BE2C (cell line): ENCODE results near the gene SAMD15.

Source experiments
- DNase-seq: peaks from one replicate; pipeline ENCODE4 v3.0.0-alpha.2; 2020
- H3K27me3 ChIP-seq: fragments of 250-450 bp; sonication (Bioruptor Pico); 2 replicates; pipeline ENCODE4 v1.5.1; 2020; ENCODE audit warnings: mild to moderate bottlenecking
- H3K36me3 ChIP-seq: fragments of 250-450 bp; sonication (Bioruptor Pico); 2 replicates; pipeline ENCODE4 v1.5.1; 2020; ENCODE audit warnings: mild to moderate bottlenecking
- H3K4me1 ChIP-seq: fragments of 250-450 bp; sonication (Bioruptor Pico); 2 replicates; pipeline ENCODE4 v1.5.1; 2020
- H3K4me3 ChIP-seq: 2 replicates; pipeline ENCODE4 v1.5.1; 2011; ENCODE audit warnings: low read depth, low read length
- H3K9me3 ChIP-seq: fragments of 250-450 bp; sonication (Bioruptor Pico); 2 replicates; pipeline ENCODE4 v1.5.1; 2020
- TF ChIP-seq, protein P1 (sequence below): IDR thresholded peaks from 2 replicates; pipeline ENCODE4 v1.5.1; 2012; ENCODE audit warnings: mild to moderate bottlenecking, low read depth, low read length

The SAMD15 gene

DNA sequence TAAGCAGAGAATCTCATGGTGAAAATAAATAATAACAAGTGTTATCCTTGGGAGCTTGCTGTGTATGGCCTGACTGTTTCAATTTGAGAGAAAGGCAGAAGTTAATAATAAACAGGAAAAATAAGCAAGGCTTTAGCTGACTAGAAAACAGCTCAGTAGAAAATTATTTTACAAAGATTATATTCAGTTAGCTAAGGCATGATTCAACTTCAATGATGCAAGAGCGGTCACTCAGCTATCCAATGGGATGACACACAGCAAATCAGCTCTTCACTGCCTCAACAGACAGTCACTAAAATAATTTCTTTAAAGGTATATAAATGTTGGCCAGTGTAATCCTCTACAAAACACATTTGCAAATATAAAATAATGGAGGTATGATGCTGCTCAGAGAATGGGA, 37.8 kb upstream of the SAMD15 start:
- no peak overlapping the region for H3K4me3 ChIP-seq
- H3K27me3 ChIP-seq, result no peaks in the 10 kb centered on the region
- H3K36me3 ChIP-seq, result peaks cover 14% of the 10 kb centered on the region; the same call in 1 of the 2 replicates
- TF ChIP-seq, protein P1, sequence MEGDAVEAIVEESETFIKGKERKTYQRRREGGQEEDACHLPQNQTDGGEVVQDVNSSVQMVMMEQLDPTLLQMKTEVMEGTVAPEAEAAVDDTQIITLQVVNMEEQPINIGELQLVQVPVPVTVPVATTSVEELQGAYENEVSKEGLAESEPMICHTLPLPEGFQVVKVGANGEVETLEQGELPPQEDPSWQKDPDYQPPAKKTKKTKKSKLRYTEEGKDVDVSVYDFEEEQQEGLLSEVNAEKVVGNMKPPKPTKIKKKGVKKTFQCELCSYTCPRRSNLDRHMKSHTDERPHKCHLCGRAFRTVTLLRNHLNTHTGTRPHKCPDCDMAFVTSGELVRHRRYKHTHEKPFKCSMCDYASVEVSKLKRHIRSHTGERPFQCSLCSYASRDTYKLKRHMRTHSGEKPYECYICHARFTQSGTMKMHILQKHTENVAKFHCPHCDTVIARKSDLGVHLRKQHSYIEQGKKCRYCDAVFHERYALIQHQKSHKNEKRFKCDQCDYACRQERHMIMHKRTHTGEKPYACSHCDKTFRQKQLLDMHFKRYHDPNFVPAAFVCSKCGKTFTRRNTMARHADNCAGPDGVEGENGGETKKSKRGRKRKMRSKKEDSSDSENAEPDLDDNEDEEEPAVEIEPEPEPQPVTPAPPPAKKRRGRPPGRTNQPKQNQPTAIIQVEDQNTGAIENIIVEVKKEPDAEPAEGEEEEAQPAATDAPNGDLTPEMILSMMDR, result no peak
- no peak for DNase-seq
- H3K4me1 ChIP-seq, result no peaks in the 10 kb centered on the region
- no peaks in the 10 kb centered on the region for H3K9me3 ChIP-seq

DNA sequence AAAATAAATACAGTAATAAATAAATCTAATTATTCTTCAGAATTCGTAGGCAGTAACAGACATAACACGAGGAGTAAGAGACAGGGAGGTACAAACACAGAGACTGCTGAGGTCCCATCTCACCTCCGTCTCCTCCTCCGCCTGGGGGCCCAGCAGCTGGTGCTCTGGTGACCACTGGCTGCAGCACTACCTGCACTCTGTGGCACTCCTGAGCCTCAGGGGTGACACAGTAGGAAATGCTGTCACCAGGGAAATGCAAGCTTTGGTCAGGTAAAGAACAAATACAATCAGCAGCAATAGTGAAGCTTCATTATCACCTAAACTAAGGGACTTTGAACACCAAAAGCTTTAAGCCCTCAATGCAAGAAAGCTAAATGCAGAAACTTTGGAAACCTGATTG, 36.8 kb upstream of the SAMD15 start:
- DNase-seq, result no peak
- peaks cover 14% of the 10 kb centered on the region; the same call in 1 of the 2 replicates for H3K36me3 ChIP-seq
- H3K9me3 ChIP-seq, result no peaks in the 10 kb centered on the region
- H3K4me1 ChIP-seq, result no peaks in the 10 kb centered on the region
- no peak overlapping the region for H3K4me3 ChIP-seq
- no peaks in the 10 kb centered on the region for H3K27me3 ChIP-seq
- TF ChIP-seq, protein P1, result no peak

DNA sequence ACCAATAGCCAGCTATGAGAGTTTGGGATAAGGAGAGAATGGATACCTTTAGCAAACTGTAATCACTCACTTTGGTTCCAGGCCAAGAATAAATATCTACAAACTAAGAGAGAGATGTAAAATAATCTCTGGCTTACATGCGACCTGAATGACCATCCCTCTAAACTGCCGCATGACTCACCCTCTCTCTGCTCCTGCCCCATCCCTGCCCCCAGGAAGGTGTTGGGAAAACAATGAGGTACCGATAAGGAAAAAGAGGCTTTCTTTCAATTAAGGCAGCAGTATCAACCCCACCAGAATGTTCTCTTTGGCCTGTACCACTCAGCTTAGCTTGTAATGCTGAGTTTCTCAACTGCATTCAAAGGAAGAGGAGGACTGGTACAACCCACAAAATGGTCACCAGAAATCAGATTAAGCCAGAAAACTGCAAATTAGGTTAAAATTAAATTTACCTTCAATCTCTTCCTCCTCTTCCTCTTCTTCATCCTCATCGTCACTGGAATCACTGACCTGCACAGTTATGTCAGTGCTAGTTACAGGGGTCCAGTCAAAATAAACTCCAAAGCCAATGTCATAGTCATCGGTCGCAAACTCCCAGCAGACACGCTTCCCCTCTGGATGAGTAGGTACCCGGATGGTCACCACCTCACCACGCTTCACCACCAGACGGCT, 34.3 kb upstream of the SAMD15 start:
- H3K36me3 ChIP-seq, result peaks cover 14% of the 10 kb centered on the region; the same call in 1 of the 2 replicates
- TF ChIP-seq, protein P1, result no peak
- H3K9me3 ChIP-seq, result no peaks in the 10 kb centered on the region
- no peaks in the 10 kb centered on the region for H3K4me1 ChIP-seq
- H3K4me3 ChIP-seq, result no peak overlapping the region
- no peaks in the 10 kb centered on the region for H3K27me3 ChIP-seq
- no peak for DNase-seq

DNA sequence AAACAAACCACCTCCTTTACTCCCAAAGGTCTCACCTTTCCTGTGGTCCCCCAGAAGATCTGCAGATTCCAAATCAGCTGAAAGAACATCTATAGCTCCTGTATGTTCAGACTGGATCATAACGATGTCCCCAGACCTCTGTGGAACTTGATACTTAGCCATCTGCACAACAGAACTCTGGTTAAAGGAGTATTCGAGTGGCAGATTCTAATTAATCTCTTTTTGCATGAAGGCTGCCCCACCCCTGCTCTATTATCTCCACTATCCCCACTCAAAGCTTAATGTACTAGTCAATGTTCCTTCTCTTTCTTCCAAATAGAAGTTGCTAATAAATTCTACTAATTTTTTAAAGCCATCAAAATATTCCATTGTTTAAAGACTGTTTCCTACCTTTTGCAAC, 33.5 kb upstream of the SAMD15 start:
- H3K4me1 ChIP-seq, result no peaks in the 10 kb centered on the region
- H3K27me3 ChIP-seq, result no peaks in the 10 kb centered on the region
- H3K4me3 ChIP-seq, result no peak overlapping the region
- no peaks in the 10 kb centered on the region for H3K9me3 ChIP-seq
- TF ChIP-seq, protein P1, result no peak
- no peak for DNase-seq
- H3K36me3 ChIP-seq, result peaks cover 14% of the 10 kb centered on the region; the same call in 1 of the 2 replicates

DNA sequence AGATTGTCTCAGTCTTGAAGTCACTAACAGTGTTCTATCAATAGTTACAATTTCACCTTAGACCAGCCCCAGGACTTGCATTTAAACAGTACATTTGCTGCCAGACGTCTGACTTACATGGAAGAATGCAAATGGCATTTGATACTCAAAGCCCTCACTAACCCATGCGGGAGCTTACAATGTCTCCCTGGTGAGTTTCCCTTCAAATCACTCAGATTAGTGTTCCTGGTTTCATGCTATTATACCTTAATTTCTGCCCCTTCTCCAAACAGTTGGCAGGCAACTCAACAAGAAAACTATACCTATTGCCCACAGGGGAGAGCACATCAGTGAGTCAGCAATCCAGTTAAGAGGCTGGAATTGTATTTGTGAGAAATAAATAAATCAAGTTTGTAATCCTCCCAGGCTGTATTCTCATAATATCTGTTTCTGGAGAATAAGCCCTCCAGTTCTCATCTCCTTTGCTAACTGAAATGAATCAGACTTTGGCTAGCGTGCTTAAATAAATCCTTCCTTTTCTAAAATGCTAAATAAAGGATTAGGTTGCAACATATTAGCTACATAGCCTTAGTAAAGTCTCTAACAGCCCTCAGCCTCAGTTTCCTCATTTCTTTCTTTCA, 32.7 kb upstream of the SAMD15 start:
- no peaks in the 10 kb centered on the region for H3K27me3 ChIP-seq
- no peak overlapping the region for H3K4me3 ChIP-seq
- H3K36me3 ChIP-seq, result peaks cover 14% of the 10 kb centered on the region; the same call in 1 of the 2 replicates
- H3K9me3 ChIP-seq, result no peaks in the 10 kb centered on the region
- H3K4me1 ChIP-seq, result no peaks in the 10 kb centered on the region
- TF ChIP-seq, protein P1, result no peak
- no peak for DNase-seq

DNA sequence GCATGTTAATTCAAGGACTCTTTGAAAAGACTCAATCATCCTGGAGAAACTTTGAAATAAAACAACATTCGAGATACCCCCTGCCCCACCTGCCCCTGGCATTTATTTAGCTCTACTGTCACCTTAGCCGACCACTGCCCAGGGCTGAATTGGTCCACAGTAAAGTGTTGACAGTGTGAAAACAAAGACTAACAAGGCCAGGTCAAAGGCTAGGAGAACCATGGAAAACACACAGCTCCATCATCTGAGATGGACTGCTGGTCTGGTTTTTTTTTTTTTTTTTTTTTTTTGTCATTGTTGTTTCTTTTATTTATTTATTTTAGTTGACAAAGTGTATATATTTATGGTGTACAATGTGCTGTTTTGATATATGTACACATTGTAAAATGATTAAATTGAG, 30.7 kb upstream of the SAMD15 start:
- no peak overlapping the region for H3K4me3 ChIP-seq
- TF ChIP-seq, protein P1, result no peak
- H3K27me3 ChIP-seq, result no peaks in the 10 kb centered on the region
- H3K4me1 ChIP-seq, result peaks cover 7% of the 10 kb centered on the region
- H3K36me3 ChIP-seq, result peaks cover 9% of the 10 kb centered on the region; the same call in 1 of the 2 replicates
- H3K9me3 ChIP-seq, result no peaks in the 10 kb centered on the region
- DNase-seq, result no peak
